ENCODE results near the gene ZNF618.

DNA sequence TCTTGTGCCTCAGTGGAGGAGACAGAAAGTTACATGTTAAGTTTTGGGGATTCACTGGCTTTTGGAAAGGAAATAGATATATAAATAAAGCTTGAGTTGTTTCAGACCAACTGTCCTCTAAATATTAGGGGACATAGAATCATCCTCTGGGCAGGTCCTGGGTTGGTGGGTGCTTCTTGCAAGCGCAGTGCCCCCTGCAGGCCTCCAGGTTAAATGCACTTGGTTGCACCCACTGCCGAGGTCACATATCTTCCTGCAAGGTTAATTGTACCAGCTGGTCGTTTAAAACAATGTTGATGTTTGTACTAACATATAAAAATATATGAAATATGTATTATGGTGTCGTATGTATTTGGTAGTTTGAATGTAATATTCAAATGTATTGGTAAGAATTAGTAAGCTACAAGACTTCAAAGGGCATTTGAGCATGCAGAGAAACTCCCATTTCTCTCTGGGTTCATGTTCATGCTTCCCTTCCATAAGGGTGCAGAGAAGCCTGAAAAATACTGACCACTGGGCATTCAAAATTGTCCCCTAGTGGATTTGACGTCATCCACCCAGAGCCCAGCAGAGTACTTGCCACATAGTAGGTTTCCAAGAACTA is 87.0 kb downstream of the ZNF618 start:
- TF ChIP-seq, protein P1, sequence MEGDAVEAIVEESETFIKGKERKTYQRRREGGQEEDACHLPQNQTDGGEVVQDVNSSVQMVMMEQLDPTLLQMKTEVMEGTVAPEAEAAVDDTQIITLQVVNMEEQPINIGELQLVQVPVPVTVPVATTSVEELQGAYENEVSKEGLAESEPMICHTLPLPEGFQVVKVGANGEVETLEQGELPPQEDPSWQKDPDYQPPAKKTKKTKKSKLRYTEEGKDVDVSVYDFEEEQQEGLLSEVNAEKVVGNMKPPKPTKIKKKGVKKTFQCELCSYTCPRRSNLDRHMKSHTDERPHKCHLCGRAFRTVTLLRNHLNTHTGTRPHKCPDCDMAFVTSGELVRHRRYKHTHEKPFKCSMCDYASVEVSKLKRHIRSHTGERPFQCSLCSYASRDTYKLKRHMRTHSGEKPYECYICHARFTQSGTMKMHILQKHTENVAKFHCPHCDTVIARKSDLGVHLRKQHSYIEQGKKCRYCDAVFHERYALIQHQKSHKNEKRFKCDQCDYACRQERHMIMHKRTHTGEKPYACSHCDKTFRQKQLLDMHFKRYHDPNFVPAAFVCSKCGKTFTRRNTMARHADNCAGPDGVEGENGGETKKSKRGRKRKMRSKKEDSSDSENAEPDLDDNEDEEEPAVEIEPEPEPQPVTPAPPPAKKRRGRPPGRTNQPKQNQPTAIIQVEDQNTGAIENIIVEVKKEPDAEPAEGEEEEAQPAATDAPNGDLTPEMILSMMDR (conservative IDR thresholded peaks at IDR 0.05; ENCODE audit: low read length), result peak; percentile 87
- TF ChIP-seq EZH2phosphoT487 (IDR thresholded peaks at IDR 0.05; ENCODE audit: borderline replicate concordance, low read depth, low read length), result no peak
